GM23338 (cell line): ENCODE measurements around the gene OST4.

ENCODE experiments used
- CREB1 ChIP-seq: fragments of 250-450 bp; sonication (Bioruptor Pico); IDR thresholded peaks from 2 replicates; pipeline ENCODE4 v1.5.0; 2020; ENCODE audit warnings: low read depth, mild to moderate bottlenecking, moderate library complexity
- EZH2 ChIP-seq: fragments of 200-600 bp; sonication (generic); IDR thresholded peaks from one replicate; pipeline ENCODE4 v1.8.0; 2017; ENCODE audit warnings: antibody characterized with exemption, mild to moderate bottlenecking, low read depth; ENCODE audit not compliant: unreplicated experiment
- EZH2phosphoT487 ChIP-seq: fragments of 200-600 bp; sonication (generic); IDR thresholded peaks from one replicate; pipeline ENCODE4 v1.8.1; 2018; ENCODE audit warnings: antibody characterized with exemption; ENCODE audit not compliant: unreplicated experiment
- NANOG ChIP-seq: IDR thresholded peaks from 2 replicates; pipeline ENCODE4 v1.6.1; 2016; ENCODE audit warnings: antibody characterized with exemption, borderline replicate concordance
- POLR2AphosphoS5 ChIP-seq: IDR thresholded peaks from 2 replicates; pipeline ENCODE4 v1.6.1; 2016; ENCODE audit warnings: antibody characterized with exemption, low read depth
- STAT1 ChIP-seq: IDR thresholded peaks from one replicate; pipeline ENCODE4 v1.6.1; 2016; ENCODE audit warnings: antibody characterized with exemption; ENCODE audit not compliant: unreplicated experiment
- TF ChIP-seq, protein P1 (sequence below): IDR thresholded peaks from one replicate; pipeline ENCODE4 v1.6.1; 2018; ENCODE audit warnings: antibody characterized with exemption; ENCODE audit not compliant: unreplicated experiment
- TF ChIP-seq, protein P2 (sequence below), 2 experiments: fragments of 200-600 bp in 1 of 2; sonication (generic) in 1 of 2; conservative IDR thresholded peaks; 2 replicates each; pipeline versions ENCODE4 v1.5.1 to v1.6.1; 2016 to 2017; ENCODE audit warnings: antibody characterized with exemption in 2 of 2, low read depth in 2 of 2, mild to moderate bottlenecking in 2 of 2, moderate library complexity in 1 of 2
- TF ChIP-seq, protein P3 (sequence below): IDR thresholded peaks from 2 replicates; pipeline ENCODE4 v1.6.1; 2016; ENCODE audit warnings: antibody characterized with exemption

DNA sequence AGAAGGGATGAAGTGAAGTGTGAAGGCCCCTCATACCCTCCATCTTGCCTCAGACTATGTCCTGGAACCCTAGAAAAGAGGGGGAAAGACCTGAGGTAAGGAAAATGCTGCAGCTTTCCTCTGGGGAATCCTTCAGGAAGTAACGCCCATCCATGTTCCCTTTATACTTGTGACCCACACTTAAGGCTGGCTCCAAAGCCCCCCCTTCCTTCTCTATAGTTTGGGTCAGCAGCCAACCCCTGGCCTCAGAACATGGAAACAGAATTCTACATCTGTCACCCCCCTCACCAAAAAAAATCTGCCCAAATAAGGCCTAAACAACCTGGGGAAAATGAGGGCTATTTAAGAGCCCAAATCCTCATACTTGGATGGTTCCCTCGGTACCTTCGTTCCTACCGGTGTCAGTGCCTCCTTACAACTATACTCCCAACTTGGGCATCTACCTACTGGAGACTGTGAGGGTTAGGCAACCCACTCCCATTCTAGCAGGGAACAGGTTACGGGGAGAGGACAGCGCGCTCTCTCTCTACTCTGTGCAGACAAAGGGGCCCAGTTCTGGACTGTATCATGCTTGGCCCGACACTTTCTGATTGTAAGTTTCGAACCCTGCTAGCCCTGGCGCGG, 689 bp downstream of the OST4 start:
- TF ChIP-seq, protein P1, sequence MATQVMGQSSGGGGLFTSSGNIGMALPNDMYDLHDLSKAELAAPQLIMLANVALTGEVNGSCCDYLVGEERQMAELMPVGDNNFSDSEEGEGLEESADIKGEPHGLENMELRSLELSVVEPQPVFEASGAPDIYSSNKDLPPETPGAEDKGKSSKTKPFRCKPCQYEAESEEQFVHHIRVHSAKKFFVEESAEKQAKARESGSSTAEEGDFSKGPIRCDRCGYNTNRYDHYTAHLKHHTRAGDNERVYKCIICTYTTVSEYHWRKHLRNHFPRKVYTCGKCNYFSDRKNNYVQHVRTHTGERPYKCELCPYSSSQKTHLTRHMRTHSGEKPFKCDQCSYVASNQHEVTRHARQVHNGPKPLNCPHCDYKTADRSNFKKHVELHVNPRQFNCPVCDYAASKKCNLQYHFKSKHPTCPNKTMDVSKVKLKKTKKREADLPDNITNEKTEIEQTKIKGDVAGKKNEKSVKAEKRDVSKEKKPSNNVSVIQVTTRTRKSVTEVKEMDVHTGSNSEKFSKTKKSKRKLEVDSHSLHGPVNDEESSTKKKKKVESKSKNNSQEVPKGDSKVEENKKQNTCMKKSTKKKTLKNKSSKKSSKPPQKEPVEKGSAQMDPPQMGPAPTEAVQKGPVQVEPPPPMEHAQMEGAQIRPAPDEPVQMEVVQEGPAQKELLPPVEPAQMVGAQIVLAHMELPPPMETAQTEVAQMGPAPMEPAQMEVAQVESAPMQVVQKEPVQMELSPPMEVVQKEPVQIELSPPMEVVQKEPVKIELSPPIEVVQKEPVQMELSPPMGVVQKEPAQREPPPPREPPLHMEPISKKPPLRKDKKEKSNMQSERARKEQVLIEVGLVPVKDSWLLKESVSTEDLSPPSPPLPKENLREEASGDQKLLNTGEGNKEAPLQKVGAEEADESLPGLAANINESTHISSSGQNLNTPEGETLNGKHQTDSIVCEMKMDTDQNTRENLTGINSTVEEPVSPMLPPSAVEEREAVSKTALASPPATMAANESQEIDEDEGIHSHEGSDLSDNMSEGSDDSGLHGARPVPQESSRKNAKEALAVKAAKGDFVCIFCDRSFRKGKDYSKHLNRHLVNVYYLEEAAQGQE: no peak
- TF ChIP-seq, protein P2, sequence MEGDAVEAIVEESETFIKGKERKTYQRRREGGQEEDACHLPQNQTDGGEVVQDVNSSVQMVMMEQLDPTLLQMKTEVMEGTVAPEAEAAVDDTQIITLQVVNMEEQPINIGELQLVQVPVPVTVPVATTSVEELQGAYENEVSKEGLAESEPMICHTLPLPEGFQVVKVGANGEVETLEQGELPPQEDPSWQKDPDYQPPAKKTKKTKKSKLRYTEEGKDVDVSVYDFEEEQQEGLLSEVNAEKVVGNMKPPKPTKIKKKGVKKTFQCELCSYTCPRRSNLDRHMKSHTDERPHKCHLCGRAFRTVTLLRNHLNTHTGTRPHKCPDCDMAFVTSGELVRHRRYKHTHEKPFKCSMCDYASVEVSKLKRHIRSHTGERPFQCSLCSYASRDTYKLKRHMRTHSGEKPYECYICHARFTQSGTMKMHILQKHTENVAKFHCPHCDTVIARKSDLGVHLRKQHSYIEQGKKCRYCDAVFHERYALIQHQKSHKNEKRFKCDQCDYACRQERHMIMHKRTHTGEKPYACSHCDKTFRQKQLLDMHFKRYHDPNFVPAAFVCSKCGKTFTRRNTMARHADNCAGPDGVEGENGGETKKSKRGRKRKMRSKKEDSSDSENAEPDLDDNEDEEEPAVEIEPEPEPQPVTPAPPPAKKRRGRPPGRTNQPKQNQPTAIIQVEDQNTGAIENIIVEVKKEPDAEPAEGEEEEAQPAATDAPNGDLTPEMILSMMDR (conservative IDR thresholded peaks at IDR 0.05; ENCODE audit: low read depth in 2 of 2): no peak
- no peak for TF ChIP-seq POLR2AphosphoS5
- TF ChIP-seq STAT1: no peak
- TF ChIP-seq EZH2: no peak
- TF ChIP-seq NANOG: no peak
- TF ChIP-seq CREB1: no peak
- TF ChIP-seq, protein P3, sequence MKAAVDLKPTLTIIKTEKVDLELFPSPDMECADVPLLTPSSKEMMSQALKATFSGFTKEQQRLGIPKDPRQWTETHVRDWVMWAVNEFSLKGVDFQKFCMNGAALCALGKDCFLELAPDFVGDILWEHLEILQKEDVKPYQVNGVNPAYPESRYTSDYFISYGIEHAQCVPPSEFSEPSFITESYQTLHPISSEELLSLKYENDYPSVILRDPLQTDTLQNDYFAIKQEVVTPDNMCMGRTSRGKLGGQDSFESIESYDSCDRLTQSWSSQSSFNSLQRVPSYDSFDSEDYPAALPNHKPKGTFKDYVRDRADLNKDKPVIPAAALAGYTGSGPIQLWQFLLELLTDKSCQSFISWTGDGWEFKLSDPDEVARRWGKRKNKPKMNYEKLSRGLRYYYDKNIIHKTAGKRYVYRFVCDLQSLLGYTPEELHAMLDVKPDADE: no peak
- TF ChIP-seq EZH2phosphoT487: no peak
